ENCODE results near the gene CTDP1.
"Not testable (repeated sequence)": the region's sequence is repeated elsewhere in the genome, so short reads cannot be mapped to it uniquely, and the experiment has no call there.

Gene CTDP1

GRCh38 chr18:79726721-79727120, 47.1 kb downstream of the CTDP1 start:
- DNase-seq (ENCODE audit: low read depth) = no peak
- TF ChIP-seq, protein P1, sequence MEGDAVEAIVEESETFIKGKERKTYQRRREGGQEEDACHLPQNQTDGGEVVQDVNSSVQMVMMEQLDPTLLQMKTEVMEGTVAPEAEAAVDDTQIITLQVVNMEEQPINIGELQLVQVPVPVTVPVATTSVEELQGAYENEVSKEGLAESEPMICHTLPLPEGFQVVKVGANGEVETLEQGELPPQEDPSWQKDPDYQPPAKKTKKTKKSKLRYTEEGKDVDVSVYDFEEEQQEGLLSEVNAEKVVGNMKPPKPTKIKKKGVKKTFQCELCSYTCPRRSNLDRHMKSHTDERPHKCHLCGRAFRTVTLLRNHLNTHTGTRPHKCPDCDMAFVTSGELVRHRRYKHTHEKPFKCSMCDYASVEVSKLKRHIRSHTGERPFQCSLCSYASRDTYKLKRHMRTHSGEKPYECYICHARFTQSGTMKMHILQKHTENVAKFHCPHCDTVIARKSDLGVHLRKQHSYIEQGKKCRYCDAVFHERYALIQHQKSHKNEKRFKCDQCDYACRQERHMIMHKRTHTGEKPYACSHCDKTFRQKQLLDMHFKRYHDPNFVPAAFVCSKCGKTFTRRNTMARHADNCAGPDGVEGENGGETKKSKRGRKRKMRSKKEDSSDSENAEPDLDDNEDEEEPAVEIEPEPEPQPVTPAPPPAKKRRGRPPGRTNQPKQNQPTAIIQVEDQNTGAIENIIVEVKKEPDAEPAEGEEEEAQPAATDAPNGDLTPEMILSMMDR (conservative IDR thresholded peaks at IDR 0.05; ENCODE audit: low read depth, low read length) = no peak
- H3K4me3 ChIP-seq (ENCODE audit: low read length) = no peak overlapping the region

GRCh38 chr18:79727211-79727610, 47.6 kb downstream of the CTDP1 start:
- no peak for DNase-seq (ENCODE audit: low read depth)
- TF ChIP-seq, protein P1 (conservative IDR thresholded peaks at IDR 0.05; ENCODE audit: low read depth, low read length) = no peak
- no peak overlapping the region for H3K4me3 ChIP-seq (ENCODE audit: low read length)

- H3K4me3 ChIP-seq (ENCODE audit: low read length) = no peak overlapping the region
Measured at GRCh38 chr18:79728931-79729586, 49.5 kb downstream of the CTDP1 start.

DNA sequence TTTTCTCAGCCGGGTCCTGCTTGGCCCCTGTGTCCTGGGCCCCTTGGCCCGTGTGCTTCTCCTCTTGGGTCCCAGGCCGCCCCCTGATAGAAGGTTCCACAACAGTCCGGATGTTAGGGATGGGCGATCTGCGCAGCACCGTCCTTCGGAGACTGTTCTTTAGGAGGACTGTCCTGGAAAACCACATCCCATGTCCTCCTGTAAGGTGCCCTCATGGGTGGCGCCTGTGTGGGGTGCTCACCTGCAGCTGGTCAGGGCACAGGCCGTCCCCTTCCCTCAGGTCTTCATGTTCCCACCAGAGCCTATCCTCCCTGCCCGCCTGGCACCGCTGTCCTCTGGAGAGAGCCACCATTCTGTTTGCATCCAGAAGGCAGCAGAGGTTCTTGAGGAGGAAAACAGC, 50.0 kb downstream of the CTDP1 start:
- no peak overlapping the region for H3K4me3 ChIP-seq (ENCODE audit: low read length)

More at GRCh38 chr18:79728931-79729586, 49.5 kb downstream of the CTDP1 start:
- no peak for DNase-seq (ENCODE audit: low read depth)
- TF ChIP-seq, protein P1 (conservative IDR thresholded peaks at IDR 0.05; ENCODE audit: low read depth, low read length) = no peak

GRCh38 chr18:79730804-79731203, 51.2 kb downstream of the CTDP1 start:
- TF ChIP-seq, protein P1 (conservative IDR thresholded peaks at IDR 0.05; ENCODE audit: low read depth, low read length) = no peak
- DNase-seq (ENCODE audit: low read depth) = no peak
- H3K4me3 ChIP-seq (ENCODE audit: low read length) = no peak overlapping the region

More for the DNA sequence above, 50.0 kb downstream of the CTDP1 start:
- TF ChIP-seq, protein P1 (conservative IDR thresholded peaks at IDR 0.05; ENCODE audit: low read depth, low read length) = no peak
- DNase-seq (ENCODE audit: low read depth) = no peak

DNA sequence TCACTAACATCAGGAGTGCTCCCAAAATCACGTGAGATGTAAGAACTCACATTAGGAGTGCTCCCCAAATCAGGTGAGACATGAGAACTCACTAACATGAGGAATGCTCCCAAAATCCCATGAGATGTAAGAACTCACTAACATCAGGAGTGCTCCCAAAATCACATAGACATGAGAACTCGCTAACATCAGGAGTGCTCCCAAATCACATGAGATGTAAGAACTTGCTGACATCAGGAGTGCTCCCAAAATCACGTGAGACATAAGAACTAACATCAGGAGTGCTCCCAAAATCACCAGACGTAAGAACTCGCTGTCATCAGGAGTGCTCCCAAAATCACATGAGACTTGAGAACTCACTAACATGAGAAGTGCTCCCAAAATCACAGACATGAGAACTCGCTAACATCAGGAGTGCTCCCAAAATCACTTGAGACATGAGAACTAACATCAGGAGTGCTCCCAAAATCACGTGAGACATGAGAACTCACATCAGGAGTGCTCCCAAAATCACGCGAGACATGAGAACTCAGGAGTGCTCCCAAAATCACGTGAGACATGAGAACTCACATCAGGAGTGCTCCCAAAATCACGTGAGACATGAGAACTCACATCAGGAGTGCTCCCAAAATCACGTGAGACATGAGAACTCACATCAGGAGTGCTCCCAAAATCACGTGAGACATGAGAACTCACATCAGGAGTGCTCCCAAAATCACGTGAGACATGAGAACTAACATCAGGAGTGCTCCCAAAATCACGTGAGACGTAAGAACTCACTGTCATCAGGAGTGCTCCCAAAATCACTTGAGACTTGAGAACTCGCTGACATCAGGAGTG, 52.5 kb downstream of the CTDP1 start:
- not testable (repeated sequence) for H3K4me3 ChIP-seq (ENCODE audit: low read length); DNase-seq (ENCODE audit: low read depth)

- TF ChIP-seq, protein P1 (conservative IDR thresholded peaks at IDR 0.05; ENCODE audit: low read depth, low read length) = no peak
- DNase-seq (ENCODE audit: low read depth) = no peak
- no peak overlapping the region for H3K4me3 ChIP-seq (ENCODE audit: low read length)
Measured at GRCh38 chr18:79732721-79733025, 53.1 kb downstream of the CTDP1 start.
